ENCODE data around the gene OR6C1.

OR6C1 gene

DNA sequence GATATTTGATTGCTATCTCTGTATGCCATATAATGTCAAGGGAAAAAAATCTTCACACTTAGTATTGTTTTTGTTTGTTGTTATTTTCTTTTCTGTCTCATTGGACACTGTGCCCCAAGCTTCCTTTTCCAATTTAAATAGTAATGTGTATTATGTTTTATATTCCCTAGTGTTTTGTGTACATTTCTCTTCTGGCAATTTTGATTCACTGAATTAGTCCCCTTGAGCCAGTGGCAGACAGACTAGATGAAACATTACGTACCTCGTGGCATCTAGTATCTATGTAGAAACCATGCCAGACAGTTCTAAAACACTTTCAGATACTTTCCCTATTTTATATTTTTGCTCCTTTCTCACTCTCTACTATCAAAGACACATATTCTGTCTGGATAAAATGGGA is at the start of gene OR6C1:
OR6C1 (plus strand) TSS at position 301 of the 400 bp plus-strand sequence. CDS start 6,257 bp downstream, outside the sequence.
- no peak within 1 kb of the TSS for H3K4me2 ChIP-seq (ENCODE audit: low read depth, low read length, poor library complexity, severe bottlenecking)
- no peak within 1 kb of the TSS for H2AFZ ChIP-seq (ENCODE audit: low read depth, low read length, severe bottlenecking)
- no peaks in the 10 kb centered on the region for H4K20me1 ChIP-seq (ENCODE audit: low read depth, low read length)
- no peaks in the 10 kb centered on the region for H3K9me2 ChIP-seq (replicated peaks; ENCODE audit: insufficient read depth, low read length)
- H3K9me3 ChIP-seq (ENCODE audit: insufficient read depth, low read length): no peaks in the 10 kb centered on the region
- TF ChIP-seq, protein P1, sequence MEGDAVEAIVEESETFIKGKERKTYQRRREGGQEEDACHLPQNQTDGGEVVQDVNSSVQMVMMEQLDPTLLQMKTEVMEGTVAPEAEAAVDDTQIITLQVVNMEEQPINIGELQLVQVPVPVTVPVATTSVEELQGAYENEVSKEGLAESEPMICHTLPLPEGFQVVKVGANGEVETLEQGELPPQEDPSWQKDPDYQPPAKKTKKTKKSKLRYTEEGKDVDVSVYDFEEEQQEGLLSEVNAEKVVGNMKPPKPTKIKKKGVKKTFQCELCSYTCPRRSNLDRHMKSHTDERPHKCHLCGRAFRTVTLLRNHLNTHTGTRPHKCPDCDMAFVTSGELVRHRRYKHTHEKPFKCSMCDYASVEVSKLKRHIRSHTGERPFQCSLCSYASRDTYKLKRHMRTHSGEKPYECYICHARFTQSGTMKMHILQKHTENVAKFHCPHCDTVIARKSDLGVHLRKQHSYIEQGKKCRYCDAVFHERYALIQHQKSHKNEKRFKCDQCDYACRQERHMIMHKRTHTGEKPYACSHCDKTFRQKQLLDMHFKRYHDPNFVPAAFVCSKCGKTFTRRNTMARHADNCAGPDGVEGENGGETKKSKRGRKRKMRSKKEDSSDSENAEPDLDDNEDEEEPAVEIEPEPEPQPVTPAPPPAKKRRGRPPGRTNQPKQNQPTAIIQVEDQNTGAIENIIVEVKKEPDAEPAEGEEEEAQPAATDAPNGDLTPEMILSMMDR (IDR thresholded peaks at IDR 0.05; ENCODE audit: insufficient read depth, low read length, poor library complexity, severe bottlenecking): no peak
- no peak for TF ChIP-seq EZH2phosphoT487 (conservative IDR thresholded peaks at IDR 0.05; ENCODE audit: low read length)
- H3K79me2 ChIP-seq (ENCODE audit: insufficient read depth, low read length): no peaks in the 10 kb centered on the region
- H3K4me3 ChIP-seq (ENCODE audit: insufficient read depth, low read length, poor library complexity, severe bottlenecking): no peak within 1 kb of the TSS
- H3K36me3 ChIP-seq (ENCODE audit: low read length): no peaks in the 10 kb centered on the region
- H3F3A ChIP-seq (ENCODE audit: insufficient read depth): no peaks in the 10 kb centered on the region
- H3K27ac ChIP-seq (ENCODE audit: low read depth, low read length): no peak within 1 kb of the TSS
- H3K9ac ChIP-seq (ENCODE audit: low read length): no peak within 1 kb of the TSS
- H3K27me3 ChIP-seq (ENCODE audit: low read length): no peaks in the 10 kb centered on the region

DNA sequence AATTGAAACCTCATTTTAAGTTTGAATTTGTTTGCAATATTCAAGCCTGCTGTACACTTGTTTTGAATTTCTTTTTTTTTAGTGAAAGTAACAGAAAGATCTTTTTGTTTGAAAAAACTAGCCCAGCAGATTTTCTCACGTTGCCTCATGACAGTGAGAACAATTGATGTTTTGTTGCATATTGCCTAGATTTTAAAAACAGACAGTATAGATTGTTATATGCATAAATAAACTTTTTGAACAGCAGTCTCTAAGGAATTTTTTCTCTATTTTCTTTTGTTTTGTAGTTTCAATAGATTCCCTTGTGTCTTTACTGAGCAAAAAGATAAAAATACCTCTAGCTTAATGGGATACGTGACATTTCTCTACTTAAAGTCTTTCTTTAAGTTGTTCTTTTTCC is 33.2 kb upstream of the OR6C1 start:
- no peaks in the 10 kb centered on the region for H4K20me1 ChIP-seq (ENCODE audit: low read depth, low read length)
- H3K9me2 ChIP-seq (replicated peaks; ENCODE audit: insufficient read depth, low read length): no peaks in the 10 kb centered on the region
- no peak overlapping the region for H3K4me3 ChIP-seq (ENCODE audit: insufficient read depth, low read length, poor library complexity, severe bottlenecking)
- no peak overlapping the region for H3K4me2 ChIP-seq (ENCODE audit: low read depth, low read length, poor library complexity, severe bottlenecking)
- H3K36me3 ChIP-seq (ENCODE audit: low read length): no peaks in the 10 kb centered on the region
- H3K9ac ChIP-seq (ENCODE audit: low read length): no peak overlapping the region
- no peaks in the 10 kb centered on the region for H3F3A ChIP-seq (ENCODE audit: insufficient read depth)
- H3K9me3 ChIP-seq (ENCODE audit: insufficient read depth, low read length): no peaks in the 10 kb centered on the region
- H3K27me3 ChIP-seq (ENCODE audit: low read length): no peaks in the 10 kb centered on the region
- H3K79me2 ChIP-seq (ENCODE audit: insufficient read depth, low read length): no peaks in the 10 kb centered on the region
- H3K27ac ChIP-seq (ENCODE audit: low read depth, low read length): no peak overlapping the region
- no peak for TF ChIP-seq EZH2phosphoT487 (conservative IDR thresholded peaks at IDR 0.05; ENCODE audit: low read length)
- TF ChIP-seq, protein P1 (IDR thresholded peaks at IDR 0.05; ENCODE audit: insufficient read depth, low read length, poor library complexity, severe bottlenecking): no peak
- H2AFZ ChIP-seq (ENCODE audit: low read depth, low read length, severe bottlenecking): no peak overlapping the region

DNA sequence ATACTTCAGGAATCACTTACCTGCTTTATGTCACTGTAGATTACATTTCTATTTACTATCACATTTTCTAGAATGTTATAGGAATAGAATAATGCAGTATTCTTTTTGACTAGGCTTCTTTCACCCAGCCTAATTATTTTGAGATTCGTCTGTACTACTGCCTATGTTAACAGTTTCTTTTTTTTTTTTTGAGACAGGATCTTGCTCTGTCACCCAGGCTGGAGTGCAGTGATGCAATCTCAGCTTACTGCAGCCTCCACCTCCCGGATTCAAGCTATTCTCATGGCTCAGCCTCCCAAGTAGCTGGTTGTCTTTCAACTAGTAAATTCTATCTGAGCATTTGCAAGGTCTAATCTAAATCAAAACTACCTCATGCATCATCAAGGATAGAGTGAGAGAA is 24.1 kb upstream of the OR6C1 start:
- Histone ChIP-seq H3K4me2 (ENCODE audit: low read depth, low read length, poor library complexity, severe bottlenecking) (no peak overlapping the region), H3K9ac (ENCODE audit: low read length) (no peak overlapping the region), H2AFZ (ENCODE audit: low read depth, low read length, severe bottlenecking) (no peak overlapping the region), H3K27me3 (ENCODE audit: low read length) (no peaks in the 10 kb centered on the region), H3F3A (ENCODE audit: insufficient read depth) (no peaks in the 10 kb centered on the region), H3K9me2 (replicated peaks; ENCODE audit: insufficient read depth, low read length) (no peaks in the 10 kb centered on the region), H3K36me3 (ENCODE audit: low read length) (no peaks in the 10 kb centered on the region), H3K9me3 (ENCODE audit: insufficient read depth, low read length) (no peaks in the 10 kb centered on the region), H3K4me3 (ENCODE audit: insufficient read depth, low read length, poor library complexity, severe bottlenecking) (no peak overlapping the region), H3K27ac (ENCODE audit: low read depth, low read length) (no peak overlapping the region), H3K79me2 (ENCODE audit: insufficient read depth, low read length) (no peaks in the 10 kb centered on the region), H4K20me1 (ENCODE audit: low read depth, low read length) (no peaks in the 10 kb centered on the region)
- no peak for TF ChIP-seq EZH2phosphoT487 (conservative IDR thresholded peaks at IDR 0.05; ENCODE audit: low read length)
- TF ChIP-seq, protein P1 (IDR thresholded peaks at IDR 0.05; ENCODE audit: insufficient read depth, low read length, poor library complexity, severe bottlenecking): no peak

All from SU-DHL-6 (cell line).